Measurements from ENCODE around the gene FGF12.

FGF12 gene

GRCh38 chr3:192352142-192352541 is 375.2 kb downstream of the FGF12 start:
- Histone ChIP-seq H3K4me1 (ENCODE audit: control insufficient read depth, insufficient read depth, low read length, poor library complexity, severe bottlenecking) (peaks cover 3% of the 10 kb centered on the region), H3K4me3 (ENCODE audit: extremely low read depth, insufficient read depth, low read length, poor library complexity, severe bottlenecking) (no peak overlapping the region), H3K36me3 (ENCODE audit: control insufficient read depth, insufficient read depth, low read length) (no peaks in the 10 kb centered on the region)

GRCh38 chr3:192351441-192351840 is 375.9 kb downstream of the FGF12 start:
- 75 to 90% methylated on average over 1 to 2 of the region's 3 CpGs for WGBS, 2 experiments (ENCODE audit: insufficient coverage in 2 of 2)
- Histone ChIP-seq H3K27ac (ENCODE audit: low read depth, low read length, severe bottlenecking) (no peak overlapping the region), H3K36me3 (ENCODE audit: control insufficient read depth, insufficient read depth, low read length) (no peaks in the 10 kb centered on the region), H3K4me3 (ENCODE audit: extremely low read depth, insufficient read depth, low read length, poor library complexity, severe bottlenecking) (no peak overlapping the region), H3K4me1 (ENCODE audit: control insufficient read depth, insufficient read depth, low read length, poor library complexity, severe bottlenecking) (peaks cover 3% of the 10 kb centered on the region), H3K9me3 (ENCODE audit: control insufficient read depth, low read length) (no peaks in the 10 kb centered on the region)

More at GRCh38 chr3:192352142-192352541, 375.2 kb downstream of the FGF12 start:
- Histone ChIP-seq H3K9me3 (ENCODE audit: control insufficient read depth, low read length) (no peaks in the 10 kb centered on the region), H3K27ac (ENCODE audit: low read depth, low read length, severe bottlenecking) (no peak overlapping the region)

GRCh38 chr3:192340031-192340430 is 387.3 kb downstream of the FGF12 start:
- H3K27ac ChIP-seq (ENCODE audit: low read depth, low read length, severe bottlenecking), result no peak overlapping the region
- no peaks in the 10 kb centered on the region for H3K9me3 ChIP-seq (ENCODE audit: control insufficient read depth, low read length)
- H3K36me3 ChIP-seq (ENCODE audit: control insufficient read depth, insufficient read depth, low read length), result no peaks in the 10 kb centered on the region
- H3K4me1 ChIP-seq (ENCODE audit: control insufficient read depth, insufficient read depth, low read length, poor library complexity, severe bottlenecking), result no peaks in the 10 kb centered on the region
- 63 to 67% methylated on average over 1 of the region's 1 CpG for WGBS, 2 experiments (ENCODE audit: insufficient coverage in 2 of 2)
- H3K4me3 ChIP-seq (ENCODE audit: extremely low read depth, insufficient read depth, low read length, poor library complexity, severe bottlenecking), result no peak overlapping the region

- 92 to 93% methylated on average over 2 of the region's 2 CpGs for WGBS, 2 experiments (ENCODE audit: insufficient coverage in 2 of 2)
- Histone ChIP-seq H3K4me1 (ENCODE audit: control insufficient read depth, insufficient read depth, low read length, poor library complexity, severe bottlenecking) (no peaks in the 10 kb centered on the region), H3K4me3 (ENCODE audit: extremely low read depth, insufficient read depth, low read length, poor library complexity, severe bottlenecking) (no peak overlapping the region), H3K27ac (ENCODE audit: low read depth, low read length, severe bottlenecking) (no peak overlapping the region), H3K36me3 (ENCODE audit: control insufficient read depth, insufficient read depth, low read length) (no peaks in the 10 kb centered on the region), H3K9me3 (ENCODE audit: control insufficient read depth, low read length) (no peaks in the 10 kb centered on the region)
These were observed 388.1 kb downstream of the FGF12 start for GRCh38 chr3:192339214-192339613.

- Histone ChIP-seq H3K4me1 (ENCODE audit: control insufficient read depth, insufficient read depth, low read length, poor library complexity, severe bottlenecking) (no peaks in the 10 kb centered on the region), H3K9me3 (ENCODE audit: control insufficient read depth, low read length) (no peaks in the 10 kb centered on the region)
- 90 to 100% methylated on average over 2 to 3 of the region's 5 CpGs for WGBS, 2 experiments (ENCODE audit: insufficient coverage in 2 of 2)
These were observed 391.1 kb downstream of the FGF12 start for GRCh38 chr3:192336286-192336685.

GRCh38 chr3:192332386-192333291 is 394.7 kb downstream of the FGF12 start:
- no peaks in the 10 kb centered on the region for H3K4me1 ChIP-seq (ENCODE audit: control insufficient read depth, insufficient read depth, low read length, poor library complexity, severe bottlenecking)
- WGBS, 2 experiments (ENCODE audit: insufficient coverage in 2 of 2), result 43 to 78% methylated on average over 1 of the region's 6 CpGs
- no peak overlapping the region for H3K27ac ChIP-seq (ENCODE audit: low read depth, low read length, severe bottlenecking)
- no peaks in the 10 kb centered on the region for H3K9me3 ChIP-seq (ENCODE audit: control insufficient read depth, low read length)
- H3K4me3 ChIP-seq (ENCODE audit: extremely low read depth, insufficient read depth, low read length, poor library complexity, severe bottlenecking), result no peak overlapping the region
- H3K36me3 ChIP-seq (ENCODE audit: control insufficient read depth, insufficient read depth, low read length), result no peaks in the 10 kb centered on the region

More at GRCh38 chr3:192336286-192336685, 391.1 kb downstream of the FGF12 start:
- Histone ChIP-seq H3K4me3 (ENCODE audit: extremely low read depth, insufficient read depth, low read length, poor library complexity, severe bottlenecking) (no peak overlapping the region), H3K36me3 (ENCODE audit: control insufficient read depth, insufficient read depth, low read length) (no peaks in the 10 kb centered on the region), H3K27ac (ENCODE audit: low read depth, low read length, severe bottlenecking) (no peak overlapping the region)

- Histone ChIP-seq H3K4me1 (ENCODE audit: control insufficient read depth, insufficient read depth, low read length, poor library complexity, severe bottlenecking) (no peaks in the 10 kb centered on the region), H3K4me3 (ENCODE audit: extremely low read depth, insufficient read depth, low read length, poor library complexity, severe bottlenecking) (no peak overlapping the region), H3K36me3 (ENCODE audit: control insufficient read depth, insufficient read depth, low read length) (no peaks in the 10 kb centered on the region), H3K27ac (ENCODE audit: low read depth, low read length, severe bottlenecking) (no peak overlapping the region), H3K9me3 (ENCODE audit: control insufficient read depth, low read length) (no peaks in the 10 kb centered on the region)
- no CpG with 5 or more reads among the region's 3 CpGs for WGBS, 2 experiments (ENCODE audit: insufficient coverage in 2 of 2)
These were observed 395.5 kb downstream of the FGF12 start for GRCh38 chr3:192331749-192332385.

- no peak overlapping the region for H3K27ac ChIP-seq (ENCODE audit: low read depth, low read length, severe bottlenecking)
- no peak overlapping the region for H3K4me3 ChIP-seq (ENCODE audit: extremely low read depth, insufficient read depth, low read length, poor library complexity, severe bottlenecking)
- no CpG with 5 or more reads among the region's 2 CpGs for WGBS, 2 experiments (ENCODE audit: insufficient coverage in 2 of 2)
- no peaks in the 10 kb centered on the region for H3K4me1 ChIP-seq (ENCODE audit: control insufficient read depth, insufficient read depth, low read length, poor library complexity, severe bottlenecking)
- no peaks in the 10 kb centered on the region for H3K36me3 ChIP-seq (ENCODE audit: control insufficient read depth, insufficient read depth, low read length)
- no peaks in the 10 kb centered on the region for H3K9me3 ChIP-seq (ENCODE audit: control insufficient read depth, low read length)
These were observed 400.7 kb downstream of the FGF12 start for GRCh38 chr3:192326656-192327055.

- H3K4me1 ChIP-seq (ENCODE audit: control insufficient read depth, insufficient read depth, low read length, poor library complexity, severe bottlenecking), result no peaks in the 10 kb centered on the region
These were observed 409.8 kb downstream of the FGF12 start for GRCh38 chr3:192317564-192317963.

GRCh38 chr3:192313605-192314004 is 413.7 kb downstream of the FGF12 start:
- no peak overlapping the region for H3K4me3 ChIP-seq (ENCODE audit: extremely low read depth, insufficient read depth, low read length, poor library complexity, severe bottlenecking)
- H3K9me3 ChIP-seq (ENCODE audit: control insufficient read depth, low read length), result no peaks in the 10 kb centered on the region
- H3K4me1 ChIP-seq (ENCODE audit: control insufficient read depth, insufficient read depth, low read length, poor library complexity, severe bottlenecking), result no peaks in the 10 kb centered on the region
- no peaks in the 10 kb centered on the region for H3K36me3 ChIP-seq (ENCODE audit: control insufficient read depth, insufficient read depth, low read length)
- H3K27ac ChIP-seq (ENCODE audit: low read depth, low read length, severe bottlenecking), result no peak overlapping the region

More at GRCh38 chr3:192317564-192317963, 409.8 kb downstream of the FGF12 start:
- Histone ChIP-seq H3K36me3 (ENCODE audit: control insufficient read depth, insufficient read depth, low read length) (no peaks in the 10 kb centered on the region), H3K27ac (ENCODE audit: low read depth, low read length, severe bottlenecking) (no peak overlapping the region), H3K9me3 (ENCODE audit: control insufficient read depth, low read length) (no peaks in the 10 kb centered on the region), H3K4me3 (ENCODE audit: extremely low read depth, insufficient read depth, low read length, poor library complexity, severe bottlenecking) (no peak overlapping the region)
- 100% methylated on average over 1 of the region's 2 CpGs for WGBS, 2 experiments (ENCODE audit: insufficient coverage in 2 of 2)

- no peaks in the 10 kb centered on the region for H3K36me3 ChIP-seq (ENCODE audit: control insufficient read depth, insufficient read depth, low read length)
- H3K27ac ChIP-seq (ENCODE audit: low read depth, low read length, severe bottlenecking), result no peak overlapping the region
- H3K4me3 ChIP-seq (ENCODE audit: extremely low read depth, insufficient read depth, low read length, poor library complexity, severe bottlenecking), result no peak overlapping the region
- H3K9me3 ChIP-seq (ENCODE audit: control insufficient read depth, low read length), result no peaks in the 10 kb centered on the region
- no peaks in the 10 kb centered on the region for H3K4me1 ChIP-seq (ENCODE audit: control insufficient read depth, insufficient read depth, low read length, poor library complexity, severe bottlenecking)
- WGBS, 2 experiments (ENCODE audit: insufficient coverage in 2 of 2), result 100% methylated on average over 1 of the region's 3 CpGs
These were observed 419.7 kb downstream of the FGF12 start for GRCh38 chr3:192307631-192308030.
